Mammary epithelial cell (primary cell): ENCODE measurements around the gene SAXO2.

Experiments
- CTCF ChIP-seq, 2 donors: IDR thresholded peaks in 1 of 2; conservative IDR thresholded peaks in 1 of 2; 2 replicates each; pipeline ENCODE4 v1.5.1; 2011 to 2012; ENCODE audit warnings: inconsistent platforms in 2 of 2, low read length in 2 of 2, mild to moderate bottlenecking in 2 of 2, control low read depth in 1 of 2, low read depth in 1 of 2; ENCODE audit not compliant: insufficient read depth in 1 of 2; ENCODE audit errors: extremely low read depth in 1 of 2
- EZH2 ChIP-seq: IDR thresholded peaks from 2 replicates; pipeline ENCODE4 v1.6.1; 2012; ENCODE audit warnings: low read length, inconsistent platforms, borderline replicate concordance

- no peak for TF ChIP-seq CTCF (conservative IDR thresholded peaks at IDR 0.05 in 1 of 2, IDR thresholded peaks at IDR 0.05 in 1 of 2; ENCODE audit: extremely low read depth in 1 of 2, insufficient read depth in 1 of 2, low read depth in 1 of 2, low read length in 2 of 2)
- no peak for TF ChIP-seq EZH2
Observed at GRCh38 chr15:82307714-82308081, 45.1 kb downstream of the SAXO2 start.
